Fibroblast of skin of right quadriceps (primary cell): ENCODE data around the gene TMEM154.

Experiments
- DNase-seq: peaks from one replicate; pipeline ENCODE4 v3.0.0-alpha.2; 2013

The TMEM154 gene

DNA sequence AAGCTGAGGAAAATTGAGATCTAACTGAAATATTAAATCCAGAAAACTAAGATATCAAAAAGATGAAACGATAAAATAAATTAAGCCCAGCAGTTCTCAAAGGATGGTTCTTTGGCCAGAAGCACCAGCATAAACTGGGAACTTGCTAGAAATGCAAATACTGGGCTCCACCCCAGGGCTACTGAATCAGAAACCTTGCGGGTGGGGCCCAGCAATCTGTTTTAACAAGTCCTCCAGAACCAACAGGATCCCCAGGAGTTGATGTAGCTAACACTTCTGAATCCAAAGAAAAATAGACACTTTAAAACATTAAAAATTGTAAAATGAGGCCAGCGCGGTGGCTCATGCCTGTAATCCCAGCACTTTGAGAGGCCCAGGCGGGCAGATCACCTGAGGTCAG is 14.1 kb upstream of the TMEM154 start:
- DNase-seq = no peak

DNA sequence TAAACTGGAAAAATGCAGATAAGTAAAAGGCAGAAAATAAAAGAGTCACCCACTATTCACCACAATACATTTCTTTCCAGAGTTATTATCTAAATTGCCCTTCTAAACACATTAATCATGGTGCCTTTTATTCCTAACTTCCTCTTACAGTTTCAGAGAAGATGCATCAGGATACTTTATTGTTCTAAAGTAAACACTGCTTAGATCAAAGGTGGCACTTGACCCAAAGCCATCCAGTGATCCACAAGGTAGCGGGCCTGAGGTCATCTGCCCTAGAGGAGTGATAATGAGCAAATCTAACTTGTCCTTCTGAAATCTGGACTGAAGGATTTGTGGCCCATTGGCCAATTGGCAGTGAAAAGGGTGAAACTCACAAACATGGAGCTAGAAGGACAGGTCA is 12.0 kb upstream of the TMEM154 start:
- DNase-seq = no peak

DNA sequence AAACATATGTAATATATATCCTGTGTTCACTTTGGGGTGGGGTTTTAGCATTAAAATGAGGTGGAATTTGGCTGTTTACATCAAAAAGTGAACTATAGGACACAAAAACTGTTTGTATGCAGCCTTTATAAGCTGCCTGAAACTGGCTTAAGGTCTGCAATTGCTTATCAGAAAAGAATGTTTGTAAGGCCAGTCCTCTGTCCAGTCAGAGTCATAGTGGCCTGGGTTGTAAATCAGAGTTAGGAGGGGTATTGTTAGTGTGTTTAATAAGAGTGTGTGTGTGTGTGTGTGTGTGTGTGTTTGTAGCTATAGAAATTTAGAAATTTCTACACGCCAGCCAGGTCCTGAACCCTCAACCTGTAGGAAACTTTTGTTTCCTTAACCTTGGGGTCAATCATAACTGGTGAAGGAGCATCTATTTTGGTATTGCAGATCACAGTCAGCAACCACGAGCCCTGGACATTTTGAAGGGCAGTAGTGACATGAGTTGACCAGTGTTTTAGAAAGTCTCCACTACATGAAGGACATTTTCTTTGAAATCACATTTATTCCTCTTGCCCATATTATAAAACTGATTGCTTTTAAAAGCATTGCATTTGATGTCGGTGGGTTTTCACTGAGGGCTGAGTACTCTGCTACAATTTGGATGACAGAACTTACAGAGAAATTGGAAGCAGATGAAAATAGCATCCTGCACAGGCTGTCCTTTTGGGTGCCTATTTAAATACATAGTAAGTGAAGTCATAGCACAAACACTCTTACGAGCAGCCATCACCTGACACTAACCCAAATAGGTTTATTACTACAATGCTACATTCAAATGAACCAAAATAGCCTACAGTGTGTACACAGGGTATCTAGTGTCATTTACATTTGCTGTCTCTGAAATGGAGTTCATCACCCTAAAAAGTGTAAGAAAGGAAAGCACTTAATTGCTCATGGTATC is 11.2 kb upstream of the TMEM154 start:
- no peak for DNase-seq

DNA sequence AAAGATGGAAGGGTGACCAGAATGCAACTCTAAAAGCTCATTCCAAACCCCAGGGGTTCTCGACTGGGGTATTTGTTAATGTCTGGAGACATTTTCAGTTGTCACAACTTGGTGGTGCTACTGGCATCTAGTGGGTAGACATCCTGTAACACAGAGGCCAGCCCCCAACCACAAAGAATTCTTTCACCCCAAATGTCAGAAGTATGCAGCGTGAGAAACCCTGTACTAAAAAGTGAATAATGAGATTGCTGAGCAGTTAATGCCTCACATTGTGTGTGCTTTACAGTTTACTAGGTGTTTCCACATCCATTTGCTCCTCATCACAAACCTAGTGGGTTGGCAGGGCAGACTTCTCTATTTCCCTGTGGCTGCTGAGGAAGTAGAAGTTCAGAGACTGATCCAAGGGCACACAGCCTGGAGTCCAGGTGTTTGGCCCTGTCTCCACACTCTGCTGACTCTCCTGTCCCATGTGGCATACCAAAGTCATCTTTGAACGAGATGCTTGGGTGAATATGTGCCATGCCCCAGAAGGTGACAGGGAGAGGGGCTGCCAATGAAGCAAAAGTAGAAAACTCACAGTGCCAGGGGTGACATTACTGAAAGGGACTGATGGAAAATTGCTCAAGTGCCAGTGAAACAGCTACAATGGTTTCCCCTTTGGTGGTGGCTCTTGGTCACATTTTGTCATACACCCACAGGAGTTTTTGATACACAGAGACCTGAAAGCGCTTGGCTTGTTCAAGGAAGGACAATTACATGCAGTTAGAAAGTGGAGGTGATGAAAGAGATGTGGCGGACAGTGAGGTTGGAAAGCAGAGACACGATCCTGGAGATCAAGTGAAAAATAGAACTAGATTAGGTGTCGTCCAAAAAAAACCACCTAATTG is 10.1 kb upstream of the TMEM154 start:
- no peak for DNase-seq

DNA sequence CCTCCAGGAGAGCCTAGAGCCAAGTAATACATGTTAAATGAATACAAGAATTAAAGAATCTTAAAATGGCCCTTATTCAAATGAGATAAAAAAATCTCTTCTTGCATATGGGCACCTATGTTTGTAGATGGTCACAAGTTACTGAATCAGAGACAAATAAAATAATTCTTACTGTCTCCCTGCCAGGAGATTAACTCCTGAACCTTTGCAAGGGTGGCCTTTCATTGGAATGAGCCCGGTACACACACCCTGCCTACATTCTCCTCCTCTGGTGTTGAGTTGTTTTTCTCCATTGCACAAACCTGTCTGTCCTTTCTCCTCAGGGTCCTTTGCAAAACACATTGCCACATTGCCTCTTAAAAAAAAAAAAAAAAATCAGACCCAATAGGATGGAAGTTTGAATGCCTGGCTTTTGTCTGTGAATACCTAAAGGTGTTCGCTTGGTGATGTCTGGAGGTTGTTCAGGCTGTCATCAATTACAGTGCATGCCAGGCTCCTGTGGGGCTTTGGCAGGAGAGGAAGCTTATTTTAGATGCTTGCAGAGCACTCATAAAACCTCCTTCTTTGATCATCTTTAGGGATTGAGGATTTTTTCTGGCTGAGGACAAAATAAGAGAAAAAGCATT is 8.3 kb upstream of the TMEM154 start:
- no peak for DNase-seq

DNA sequence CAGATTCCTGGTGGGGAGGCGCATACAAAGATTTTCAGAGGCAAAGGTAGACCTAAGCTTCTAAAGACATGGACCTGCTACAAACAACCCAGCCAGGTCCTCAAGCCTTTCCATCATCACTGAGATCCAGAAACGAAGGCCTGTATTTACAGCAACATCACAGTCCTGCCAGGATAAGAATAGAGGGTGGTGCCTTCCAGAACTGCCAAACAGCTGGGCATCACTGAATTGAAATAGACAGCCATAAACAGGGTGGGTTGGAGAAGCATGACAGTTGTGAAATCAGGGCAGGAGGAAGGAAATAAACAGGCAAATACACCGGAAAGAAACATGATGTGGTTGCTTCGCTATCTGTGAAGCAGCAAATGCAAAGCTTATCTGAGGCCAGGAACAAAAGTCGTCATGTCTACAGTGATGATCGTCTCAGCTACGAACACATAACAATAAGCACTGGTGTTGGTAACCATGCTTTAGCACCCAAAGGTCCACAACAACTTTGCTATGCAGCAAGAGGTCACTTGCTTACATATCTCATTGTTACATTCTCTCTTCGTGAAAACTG is 6.7 kb upstream of the TMEM154 start:
- no peak for DNase-seq

DNA sequence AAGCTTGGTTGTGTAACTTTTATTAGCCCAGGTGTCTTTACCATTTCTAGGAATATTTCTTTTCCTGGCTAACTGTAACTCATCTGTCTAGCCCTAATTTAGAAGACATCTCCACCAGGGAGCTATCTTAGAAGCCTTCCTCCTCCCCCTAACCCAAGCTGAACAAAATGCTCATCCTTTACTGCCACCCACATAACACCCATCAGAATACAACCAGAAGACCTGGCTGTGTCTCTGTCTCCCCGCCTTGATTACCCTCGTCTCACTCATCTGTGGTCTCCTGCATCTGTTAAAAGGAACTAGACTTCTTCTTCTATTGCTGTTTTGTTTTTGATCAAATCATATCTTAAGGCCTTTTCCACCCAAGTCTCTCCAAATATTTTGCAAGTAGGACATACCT is 4.8 kb upstream of the TMEM154 start:
- no peak for DNase-seq

DNA sequence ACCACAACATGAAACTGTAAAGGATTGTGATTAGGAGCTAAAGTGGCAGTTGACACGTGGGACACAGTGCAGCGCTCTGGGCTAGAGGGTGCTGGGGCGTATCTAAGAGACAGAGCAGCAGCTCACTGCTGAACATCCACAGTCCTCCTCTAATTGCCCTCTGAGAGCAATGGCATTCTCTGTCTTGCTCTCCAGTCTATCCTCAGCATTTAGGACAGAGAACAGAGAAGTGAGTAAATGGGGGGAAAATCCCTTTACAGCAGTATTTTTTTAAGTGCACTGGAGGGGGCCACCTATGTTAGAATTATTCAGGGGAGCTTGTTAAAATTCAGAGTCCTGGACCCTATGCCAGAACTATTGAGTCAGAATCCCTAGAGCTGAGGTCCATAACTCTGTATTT is 4.2 kb upstream of the TMEM154 start:
- DNase-seq = no peak

DNA sequence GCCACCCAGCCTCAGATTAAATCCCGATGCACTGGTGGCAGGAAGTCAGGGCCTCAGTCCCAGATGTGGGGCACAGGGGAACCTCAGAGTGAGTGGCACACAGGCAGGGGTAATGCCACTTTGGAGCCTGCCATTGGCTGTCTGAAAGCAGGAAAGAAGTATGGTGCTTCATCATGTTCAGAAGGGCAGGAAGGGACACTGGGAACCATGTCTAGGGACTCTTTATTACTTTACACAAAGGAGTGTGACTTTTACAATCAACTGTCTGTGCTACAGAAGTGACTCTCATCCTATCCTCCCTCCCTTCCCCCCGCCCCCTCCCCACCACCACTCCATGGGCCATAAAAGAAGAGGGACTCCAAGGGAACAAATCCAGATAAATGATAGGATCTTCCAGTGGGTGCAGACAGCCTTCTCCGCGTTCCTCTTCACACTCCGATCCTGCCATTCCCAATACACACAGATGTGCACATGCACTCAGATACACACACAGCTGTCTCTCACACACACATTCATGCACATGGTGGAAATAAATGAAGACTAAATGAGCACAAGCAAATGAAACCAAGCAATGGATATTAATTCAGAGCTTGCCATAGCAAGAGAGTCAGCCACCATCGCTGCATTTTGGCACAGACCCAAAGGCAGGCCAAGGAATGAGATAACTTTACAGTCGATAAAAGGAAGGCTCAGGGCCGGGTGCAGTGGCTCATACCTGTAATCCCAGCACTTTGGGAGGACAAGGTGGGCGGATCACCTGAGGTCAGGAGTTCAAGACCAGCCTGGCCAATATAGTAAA is 2.5 kb upstream of the TMEM154 start:
- peak; percentile 8 for DNase-seq

DNA sequence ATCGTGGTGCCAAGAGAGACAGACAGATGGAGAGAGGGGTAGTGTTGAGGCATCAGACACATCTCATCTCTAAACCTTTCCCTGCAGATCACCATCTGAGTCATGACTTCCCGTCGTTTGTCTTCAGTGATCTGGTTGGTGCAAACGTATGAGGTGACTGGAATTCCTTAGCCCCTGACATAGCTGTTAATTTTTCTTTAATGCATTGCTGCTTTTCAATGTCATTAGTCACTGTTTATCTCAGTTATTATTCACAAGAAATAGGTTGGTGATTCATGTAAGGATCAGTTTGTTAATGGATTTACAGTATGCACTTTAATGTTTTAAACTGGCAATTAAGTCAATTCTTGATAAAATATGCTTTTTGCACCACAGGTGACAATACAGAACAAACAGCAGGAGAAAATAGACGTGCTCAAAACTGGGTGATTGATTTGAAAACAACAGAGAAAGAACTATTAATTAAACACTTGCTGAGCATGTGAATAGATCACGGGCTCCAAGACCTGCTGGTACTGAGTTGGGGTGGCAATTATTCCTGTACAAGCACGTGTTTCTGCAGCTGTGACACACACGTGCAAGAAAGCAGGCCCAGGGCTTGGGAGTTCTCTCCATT is 1.3 kb upstream of the TMEM154 start:
- DNase-seq = peak; percentile 95

DNA sequence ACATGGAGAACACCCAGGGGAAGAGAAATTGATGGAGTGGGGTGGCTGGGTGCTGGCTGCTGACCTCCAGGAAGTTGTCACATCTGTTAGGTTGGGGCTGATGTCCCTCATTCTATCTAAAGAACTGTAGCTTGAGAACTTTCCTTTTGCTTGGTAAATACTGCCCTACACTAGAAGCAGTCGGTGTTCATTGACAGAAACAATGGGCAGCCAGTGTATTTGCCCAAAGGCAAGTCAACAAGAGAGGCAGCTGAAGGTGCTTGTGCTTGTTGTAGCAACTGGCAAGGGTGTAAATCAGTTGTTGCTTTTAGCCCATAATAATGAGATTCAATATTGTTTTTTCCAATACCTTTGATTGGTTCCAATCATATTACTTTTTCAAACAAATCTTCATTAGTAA is 956 bp downstream of the TMEM154 start:
- no peak for DNase-seq

DNA sequence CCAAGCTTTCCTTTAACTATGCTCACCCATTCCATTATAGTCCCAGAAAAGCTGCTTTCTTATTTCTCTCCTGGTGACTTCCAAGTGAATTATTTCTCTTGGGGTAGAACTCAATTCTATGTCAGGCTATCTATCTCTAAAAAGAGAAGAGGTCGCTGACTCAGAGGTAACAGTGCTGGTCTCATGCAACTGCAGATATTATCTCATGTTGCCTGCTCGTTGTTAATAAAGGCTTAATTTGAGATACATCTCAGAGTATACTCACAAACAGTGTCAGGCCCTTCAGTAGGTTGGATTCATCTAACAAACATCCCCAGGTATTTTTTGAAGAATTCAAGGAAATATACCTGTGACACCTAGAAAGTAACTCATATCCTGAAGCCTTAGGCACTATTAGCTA is 2.7 kb downstream of the TMEM154 start:
- no peak for DNase-seq

DNA sequence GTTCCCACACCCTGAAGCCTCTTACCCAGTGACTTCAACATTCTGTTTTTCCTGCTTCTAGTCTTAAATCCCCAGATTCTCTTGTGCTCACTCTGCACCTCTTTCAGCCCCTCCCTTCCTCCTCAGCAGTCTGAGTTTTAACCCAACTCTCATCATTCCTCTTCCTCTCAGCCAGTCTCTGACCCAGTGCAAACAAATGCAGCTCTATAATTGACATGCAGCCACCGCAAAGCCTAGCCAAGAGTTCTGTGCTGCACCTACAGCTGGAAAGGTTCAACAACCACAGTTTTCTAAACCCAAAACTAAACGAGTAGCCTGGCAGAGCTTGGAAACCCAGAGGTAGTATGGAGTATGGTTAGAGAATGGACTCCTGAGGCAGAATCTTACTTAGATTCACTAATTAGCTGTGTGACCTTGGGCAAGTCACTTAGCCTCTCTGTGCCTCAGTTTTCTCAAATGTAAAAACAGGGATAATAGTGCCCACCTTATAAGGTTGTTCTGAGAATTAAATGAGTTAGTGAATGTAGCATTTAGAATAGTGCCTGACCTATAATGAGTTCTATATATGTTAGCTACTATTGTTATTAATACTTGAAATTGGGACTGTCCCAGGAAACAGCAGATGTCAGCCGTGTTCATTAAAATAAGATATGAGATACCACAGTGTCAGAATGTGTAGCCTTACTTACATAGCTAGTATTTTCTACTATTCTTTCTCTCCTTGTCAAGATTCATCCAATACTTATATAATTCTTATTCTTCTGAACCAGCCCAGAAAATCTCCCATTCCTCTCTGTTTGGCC is 3.5 kb downstream of the TMEM154 start:
- DNase-seq = no peak

DNA sequence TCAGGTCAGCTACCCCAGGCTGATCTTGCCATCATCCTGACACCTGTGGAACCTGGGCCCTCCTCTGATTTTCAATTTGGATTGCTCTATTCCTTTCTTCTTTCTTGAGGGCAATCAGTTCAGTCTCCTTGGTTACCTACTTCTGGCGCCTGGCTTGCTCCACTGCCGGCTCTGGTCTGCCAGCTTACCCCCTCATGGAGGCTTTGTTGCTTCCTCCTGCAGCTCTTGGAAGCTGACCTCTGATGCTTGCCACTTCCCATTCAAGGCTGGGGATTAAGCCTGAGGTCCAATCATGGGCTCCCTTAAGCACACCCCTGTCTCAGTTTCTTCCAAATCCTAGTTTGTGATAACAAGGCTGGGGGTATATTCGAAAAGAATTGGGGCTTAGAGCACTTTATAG is 5.4 kb downstream of the TMEM154 start:
- DNase-seq = no peak

DNA sequence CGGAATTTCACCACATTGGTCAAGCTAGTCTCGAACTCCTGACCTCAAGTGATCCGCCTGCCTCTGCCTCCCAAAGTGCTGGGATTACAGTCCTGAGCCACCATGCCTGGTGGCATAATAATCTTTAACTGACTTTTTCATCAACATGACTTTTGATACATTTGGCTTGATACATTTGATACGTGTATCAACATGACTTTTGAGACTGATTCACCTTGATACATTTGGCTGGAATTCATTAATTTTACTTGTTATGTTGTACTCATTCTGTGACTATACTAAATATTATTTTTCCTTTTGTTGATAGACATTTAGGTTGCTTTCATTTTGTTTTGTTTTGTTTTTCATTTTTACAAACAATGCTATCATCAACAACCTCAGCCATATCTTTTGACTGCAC is 6.3 kb downstream of the TMEM154 start:
- no peak for DNase-seq

DNA sequence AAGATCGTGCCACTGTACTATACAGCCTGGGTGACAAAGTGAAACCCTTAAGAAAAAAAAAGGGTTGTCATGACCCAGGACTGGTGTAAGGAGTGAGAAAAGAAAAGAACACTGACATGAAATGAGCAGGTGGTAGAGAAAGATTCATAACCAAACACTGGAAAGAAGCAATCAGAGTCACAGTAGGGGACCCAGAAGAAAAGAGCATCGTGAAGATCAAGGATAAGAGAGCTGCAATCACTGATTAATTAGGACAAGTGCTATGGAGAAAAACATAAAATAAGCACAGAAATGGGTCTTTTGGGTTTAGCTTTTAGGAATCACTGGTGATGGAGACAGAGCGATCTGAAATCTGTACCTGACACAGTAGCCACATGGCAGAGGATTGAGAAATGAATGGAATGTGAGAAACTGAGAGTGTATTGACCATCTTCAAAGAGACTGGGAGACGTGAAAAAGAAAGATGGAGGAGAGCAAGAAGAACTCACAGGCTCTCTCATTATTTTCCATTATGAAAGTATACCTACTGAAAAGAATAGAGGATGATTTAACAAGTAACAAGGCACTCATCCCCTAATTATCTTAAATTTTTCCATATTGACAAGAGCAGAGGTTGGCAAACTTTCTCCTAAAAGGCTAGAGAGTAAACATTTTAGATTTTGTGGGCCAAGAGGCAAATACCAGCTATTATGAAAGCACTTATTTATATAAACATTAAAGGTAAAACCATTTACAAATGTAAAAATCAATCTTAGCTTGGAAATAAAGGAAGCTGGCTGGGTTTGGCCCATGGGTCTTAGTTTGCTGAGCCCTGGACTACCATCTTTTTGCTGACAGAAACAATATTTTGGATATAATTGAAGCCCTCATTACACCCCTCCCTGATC is 7.3 kb downstream of the TMEM154 start:
- no peak for DNase-seq

DNA sequence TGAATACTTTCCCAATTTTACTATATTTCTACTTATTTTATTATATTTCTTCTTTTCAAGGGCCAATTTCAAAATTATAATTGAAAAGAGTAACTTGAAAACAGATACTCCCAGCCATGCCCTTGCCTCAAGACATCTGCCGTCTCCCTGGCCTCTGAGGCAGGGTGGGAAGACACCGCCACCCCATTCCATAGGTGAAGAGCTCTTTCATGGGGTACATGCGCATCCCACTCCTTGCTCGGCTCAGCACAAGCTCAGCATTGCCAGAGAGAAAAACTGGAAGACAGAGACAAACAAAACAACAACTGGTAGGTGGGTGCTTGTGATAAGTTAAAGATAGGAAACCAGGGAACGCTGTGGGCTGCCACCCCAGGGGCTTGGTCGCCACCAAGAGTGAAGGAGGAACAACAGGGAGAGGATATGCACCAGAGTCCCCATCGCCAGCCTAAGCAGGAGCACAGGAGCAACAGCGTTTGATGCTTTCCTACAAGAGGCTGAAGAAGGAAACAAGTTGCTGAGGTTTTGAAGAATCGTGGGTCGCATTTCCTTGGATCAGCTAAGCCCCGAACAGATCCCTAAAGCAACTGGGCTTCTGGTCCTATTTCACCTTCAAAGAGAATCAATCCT is 11.3 kb downstream of the TMEM154 start:
- DNase-seq = no peak

DNA sequence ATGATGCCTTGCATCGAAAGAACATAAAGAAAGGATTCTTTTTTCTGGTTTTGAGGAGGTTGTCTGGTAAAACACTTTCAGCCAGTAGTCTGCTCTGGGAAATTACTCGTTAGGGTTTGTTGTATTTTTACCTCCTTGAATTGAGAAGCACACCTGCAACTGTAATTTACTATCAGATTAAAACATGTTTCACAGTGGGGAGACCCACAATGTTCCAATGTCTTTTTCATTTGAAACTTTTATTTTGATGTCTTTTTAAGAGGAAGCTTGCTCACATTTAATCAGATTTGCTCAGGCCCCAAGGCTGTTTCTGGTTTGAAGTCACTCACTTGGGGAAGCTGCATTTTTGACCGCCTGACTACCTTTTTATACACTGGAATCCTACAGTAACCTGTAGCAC is 12.0 kb downstream of the TMEM154 start:
- DNase-seq = no peak

DNA sequence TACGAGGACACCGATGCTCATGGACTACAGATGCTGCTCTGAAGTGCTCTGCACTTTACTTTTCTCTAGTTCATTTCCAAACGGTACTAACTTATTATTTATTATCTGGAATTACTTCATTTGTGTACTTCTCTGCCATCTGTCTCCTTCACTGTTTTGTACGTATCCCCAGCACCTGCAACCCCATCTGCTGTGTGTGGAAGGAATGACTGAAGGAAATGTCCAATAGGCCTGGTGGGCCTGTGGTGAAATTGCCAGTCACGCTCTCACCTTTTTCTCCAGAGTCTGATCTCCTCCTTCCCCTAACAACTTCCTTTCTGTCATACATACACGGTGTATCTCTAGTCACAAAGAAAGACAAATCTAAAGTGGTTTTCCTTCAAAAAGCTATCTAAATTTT is 12.9 kb downstream of the TMEM154 start:
- DNase-seq = no peak
